ENCODE results near the gene DND1. TPM values are rescaled to one million over a fixed set of nuclear protein-coding genes. Genes with fewer than 3 reads are reported as not detected.
A peak's percentile ranks its signal among the peaks of the same experiment; 100 is the strongest.
"Not testable (repeated sequence)": the region's sequence is repeated elsewhere in the genome, so short reads cannot be mapped to it uniquely, and the experiment has no call there.

DND1 gene
- total RNA-seq, 1 donor from 2014 or later, result 2.6 TPM

DNA sequence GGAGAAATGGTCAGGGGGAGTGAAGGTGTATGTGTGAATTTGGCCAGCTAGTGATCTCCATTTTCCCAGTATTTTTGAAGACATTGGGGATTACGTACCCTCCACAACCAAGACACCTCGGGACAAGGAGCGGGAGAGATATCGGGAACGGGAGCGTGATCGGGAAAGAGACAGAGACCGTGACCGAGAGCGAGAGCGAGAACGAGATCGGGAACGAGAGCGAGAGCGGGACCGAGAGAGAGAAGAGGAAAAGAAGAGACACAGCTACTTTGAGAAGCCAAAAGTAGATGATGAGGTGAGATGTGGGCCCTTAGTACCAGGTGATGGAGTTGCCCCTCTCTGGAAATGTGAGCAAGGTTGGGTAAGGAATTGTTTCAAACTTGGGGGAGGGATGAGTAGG, 14.5 kb downstream of the DND1 start:
- ATAC-seq (ENCODE audit: low read depth), result no peak
- Mint-ChIP-seq H3K4me3 (no peak overlapping the region), H3K36me3 (ENCODE audit: low read depth) (peaks cover 84% of the 10 kb centered on the region), H3K27ac (no peak overlapping the region), H3K4me1 (no peaks in the 10 kb centered on the region), H3K27me3 (no peaks in the 10 kb centered on the region), H3K9me3 (no peaks in the 10 kb centered on the region)
- intact Hi-C loops (cut with micrococcal nuclease), result no loop called here
- no peak for DNase-seq
- ChIA-PET CTCF (no interaction called here), POLR2A (interaction anchor here (0.9 kb wide), 1 partner anchor 11 kb away, joined by 4 read pairs; the partner anchor contains the start of genes IK and NDUFA2)
- TF ChIP-seq, protein P1, sequence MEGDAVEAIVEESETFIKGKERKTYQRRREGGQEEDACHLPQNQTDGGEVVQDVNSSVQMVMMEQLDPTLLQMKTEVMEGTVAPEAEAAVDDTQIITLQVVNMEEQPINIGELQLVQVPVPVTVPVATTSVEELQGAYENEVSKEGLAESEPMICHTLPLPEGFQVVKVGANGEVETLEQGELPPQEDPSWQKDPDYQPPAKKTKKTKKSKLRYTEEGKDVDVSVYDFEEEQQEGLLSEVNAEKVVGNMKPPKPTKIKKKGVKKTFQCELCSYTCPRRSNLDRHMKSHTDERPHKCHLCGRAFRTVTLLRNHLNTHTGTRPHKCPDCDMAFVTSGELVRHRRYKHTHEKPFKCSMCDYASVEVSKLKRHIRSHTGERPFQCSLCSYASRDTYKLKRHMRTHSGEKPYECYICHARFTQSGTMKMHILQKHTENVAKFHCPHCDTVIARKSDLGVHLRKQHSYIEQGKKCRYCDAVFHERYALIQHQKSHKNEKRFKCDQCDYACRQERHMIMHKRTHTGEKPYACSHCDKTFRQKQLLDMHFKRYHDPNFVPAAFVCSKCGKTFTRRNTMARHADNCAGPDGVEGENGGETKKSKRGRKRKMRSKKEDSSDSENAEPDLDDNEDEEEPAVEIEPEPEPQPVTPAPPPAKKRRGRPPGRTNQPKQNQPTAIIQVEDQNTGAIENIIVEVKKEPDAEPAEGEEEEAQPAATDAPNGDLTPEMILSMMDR (IDR thresholded peaks at IDR 0.05), result no peak

DNA sequence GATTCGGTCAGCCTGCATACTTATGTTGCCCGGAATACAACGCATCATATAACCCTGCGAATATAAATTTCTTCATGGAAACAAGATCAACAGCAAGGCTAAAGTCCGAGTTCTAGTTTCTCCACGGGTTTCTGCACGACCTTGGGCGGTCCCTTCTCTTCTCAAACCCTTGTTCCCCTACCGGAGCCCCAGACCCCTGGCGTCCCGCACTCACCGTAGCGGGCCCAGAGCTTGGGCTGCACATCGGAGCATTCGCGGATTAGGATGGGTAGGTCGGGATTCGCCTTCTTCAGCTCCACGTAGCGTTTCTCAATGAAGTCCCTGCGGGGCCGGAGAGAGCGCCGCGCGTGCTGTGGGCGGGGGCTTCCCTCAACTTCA, 26.3 kb downstream of the DND1 start:
- H3K4me3 Mint-ChIP-seq, result peak overlapping the region; percentile 99
- POLR2A ChIA-PET, result interaction anchor here (0.6 to 3.2 kb wide), 26 partner anchors 8 to 365 kb away, joined by 3 to 43 read pairs (median 6); partner anchors contain the start of genes ANKHD1, APBB3, EIF4EBP3 and HARS1
- no peaks in the 10 kb centered on the region for H3K9me3 Mint-ChIP-seq
- no peak for ATAC-seq (ENCODE audit: low read depth)
- H3K27me3 Mint-ChIP-seq, result no peaks in the 10 kb centered on the region
- peaks cover 38% of the 10 kb centered on the region for H3K4me1 Mint-ChIP-seq
- H3K36me3 Mint-ChIP-seq (ENCODE audit: low read depth), result peaks cover 75% of the 10 kb centered on the region
- TF ChIP-seq, protein P1 (IDR thresholded peaks at IDR 0.05), result no peak
- no peak for DNase-seq
- intact Hi-C loops (cut with micrococcal nuclease), result loop anchor here (1.0 to 10.0 kb wide), 10 partner anchors 8 to 1245 kb away; partner anchors contain the start of genes ANKHD1, APBB3, CD14 and CYSTM1
- peak overlapping the region; percentile 98 for H3K27ac Mint-ChIP-seq
- CTCF ChIA-PET, result interaction anchor here (0.9 to 2.5 kb wide), 4 partner anchors 8 to 275 kb away, joined by 3 to 12 read pairs (median 7); partner anchors contain the start of gene EIF4EBP3

DNA sequence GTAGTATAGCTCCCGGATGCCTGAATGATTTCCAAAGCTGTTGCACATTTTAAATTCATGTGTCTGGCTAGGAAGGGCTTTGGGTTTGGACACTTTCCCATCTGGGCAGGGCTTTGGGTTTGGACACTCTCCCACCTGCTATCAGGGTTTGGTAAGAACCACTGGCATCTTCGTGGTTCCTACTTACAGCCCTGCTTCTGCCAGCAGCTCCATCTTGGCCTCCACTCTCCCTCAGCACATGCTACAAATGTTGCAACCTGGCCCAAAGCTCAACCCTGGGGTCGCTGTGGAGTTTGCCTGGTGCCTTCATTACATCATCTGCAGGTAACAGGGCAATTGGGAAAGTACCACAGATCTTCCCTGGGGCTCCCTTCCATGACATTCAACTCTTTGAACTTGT, 30.7 kb downstream of the DND1 start:
- ChIA-PET POLR2A (no interaction called here), CTCF (no interaction called here)
- TF ChIP-seq, protein P1 (IDR thresholded peaks at IDR 0.05), result no peak
- H3K27ac Mint-ChIP-seq, result no peak overlapping the region
- DNase-seq (no peak), ATAC-seq (ENCODE audit: low read depth) (no peak)
- H3K4me3 Mint-ChIP-seq, result no peak overlapping the region
- H3K9me3 Mint-ChIP-seq, result no peaks in the 10 kb centered on the region
- H3K27me3 Mint-ChIP-seq, result no peaks in the 10 kb centered on the region
- peaks cover 45% of the 10 kb centered on the region for H3K36me3 Mint-ChIP-seq (ENCODE audit: low read depth)
- intact Hi-C loops (cut with micrococcal nuclease), result loop anchor here (10.0 kb wide), 1 partner anchor 468 kb away; the partner anchor contains the start of gene CYSTM1
- H3K4me1 Mint-ChIP-seq, result peaks cover 40% of the 10 kb centered on the region

GRCh38 chr5:140641716-140642115, 31.7 kb downstream of the DND1 start:
- ChIA-PET CTCF (interaction anchor here (1.1 kb wide), 1 partner anchor 21 kb away, joined by 3 read pairs; no protein-coding TSS in a partner anchor), POLR2A (no interaction called here)
- Mint-ChIP-seq H3K27me3 (no peaks in the 10 kb centered on the region), H3K36me3 (ENCODE audit: low read depth) (peaks cover 40% of the 10 kb centered on the region), H3K4me1 (peaks cover 32% of the 10 kb centered on the region), H3K9me3 (no peaks in the 10 kb centered on the region), H3K27ac (no peak overlapping the region), H3K4me3 (no peak overlapping the region)
- no peak for DNase-seq
- ATAC-seq (ENCODE audit: low read depth), result no peak
- intact Hi-C loops (cut with micrococcal nuclease), result loop anchor here (10.0 kb wide), 1 partner anchor 467 kb away; the partner anchor contains the start of gene CYSTM1
- TF ChIP-seq, protein P1 (IDR thresholded peaks at IDR 0.05), result no peak

GRCh38 chr5:140639148-140639981, 34.0 kb downstream of the DND1 start, which contains the start of gene TMCO6:
TSS of gene TMCO6 (plus strand) at chr5:140639451. CDS start at chr5:140639528, 77 bp downstream.
- ATAC-seq (ENCODE audit: low read depth) (peak; percentile 99), DNase-seq (peak; percentile 91)
- intact Hi-C loops (cut with micrococcal nuclease), result loop anchor here (1.0 to 2.0 kb wide), 13 partner anchors 8 to 395 kb away; partner anchors contain the start of genes ANKHD1, APBB3, EIF4EBP3 and HARS1
- ChIA-PET CTCF (interaction anchor here (1.2 to 2.0 kb wide), 2 partner anchors 7 to 92 kb away, joined by 4 to 8 read pairs; partner anchors contain the start of gene EIF4EBP3), POLR2A (interaction anchor here (0.6 to 2.7 kb wide), 9 partner anchors 8 to 532 kb away, joined by 3 to 17 read pairs (median 6); partner anchors contain the start of genes ANKHD1, EIF4EBP3, HARS1 and HARS2)
- Mint-ChIP-seq H3K27ac (peak within 1 kb of the TSS; percentile 98), H3K9me3 (no peaks in the 10 kb centered on the region), H3K4me3 (peak within 1 kb of the TSS; percentile 92), H3K4me1 (peaks cover 29% of the 10 kb centered on the region), H3K36me3 (ENCODE audit: low read depth) (peaks cover 25% of the 10 kb centered on the region), H3K27me3 (no peaks in the 10 kb centered on the region)
- TF ChIP-seq, protein P1 (IDR thresholded peaks at IDR 0.05), result no peak

GRCh38 chr5:140638898-140639147, 34.6 kb downstream of the DND1 start:
- not testable (repeated sequence) for ATAC-seq (ENCODE audit: low read depth); H3K27me3 Mint-ChIP-seq; DNase-seq; H3K9me3 Mint-ChIP-seq
- peaks cover 19% of the 10 kb centered on the region for H3K36me3 Mint-ChIP-seq (ENCODE audit: low read depth)
- peaks cover 31% of the 10 kb centered on the region for H3K4me1 Mint-ChIP-seq
- intact Hi-C loops (cut with micrococcal nuclease), result loop anchor here (1.0 to 2.0 kb wide), 13 partner anchors 8 to 394 kb away; partner anchors contain the start of genes ANKHD1, APBB3, EIF4EBP3 and HARS1
- H3K27ac Mint-ChIP-seq, result peak overlapping the region; percentile 98
- CTCF ChIA-PET, result interaction anchor here (1.2 to 2.0 kb wide), 2 partner anchors 8 to 91 kb away, joined by 4 to 8 read pairs; partner anchors contain the start of gene EIF4EBP3
- POLR2A ChIA-PET, result interaction anchor here (0.7 to 2.7 kb wide), 7 partner anchors 9 to 531 kb away, joined by 3 to 17 read pairs (median 7); partner anchors contain the start of genes EIF4EBP3, HARS1, HARS2 and IK
- H3K4me3 Mint-ChIP-seq, result peak overlapping the region; percentile 92

Data from activated B cell treated with CpG ODN at 0.5 μM for 24 hours (primary cell).